HUES6 (cell line): Measurements from ENCODE around the gene CTAGE15.
"Not testable (repeated sequence)": the region's sequence is repeated elsewhere in the genome, so short reads cannot be mapped to it uniquely, and the experiment has no call there.

Source experiments
- H3K27ac ChIP-seq: 2 replicates; pipeline ENCODE4 v1.7.0; 2013; ENCODE audit warnings: low read depth, mild to moderate bottlenecking, low read length, inconsistent platforms
- H3K27me3 ChIP-seq: 2 replicates; pipeline ENCODE4 v1.6.1; 2013; ENCODE audit warnings: low read length; ENCODE audit not compliant: control insufficient read depth, insufficient read depth
- H3K36me3 ChIP-seq: 2 replicates; pipeline ENCODE4 v1.6.1; 2013; ENCODE audit warnings: low read length; ENCODE audit not compliant: control insufficient read depth, insufficient read depth
- H3K4me1 ChIP-seq: 2 replicates; pipeline ENCODE4 v1.6.1; 2013; ENCODE audit warnings: low read length; ENCODE audit not compliant: control insufficient read depth, insufficient read depth
- H3K4me3 ChIP-seq: 2 replicates; pipeline ENCODE4 v1.5.1; 2013; ENCODE audit warnings: low read depth, low read length
- H3K9ac ChIP-seq: one replicate; pipeline ENCODE4 v1.6.1; 2013; ENCODE audit warnings: mild to moderate bottlenecking, low read length
- H3K9me3 ChIP-seq: 2 replicates; pipeline ENCODE4 v1.6.1; 2013; ENCODE audit warnings: low read depth, low read length; ENCODE audit not compliant: control insufficient read depth, insufficient read depth

CTAGE15 gene, protein sequence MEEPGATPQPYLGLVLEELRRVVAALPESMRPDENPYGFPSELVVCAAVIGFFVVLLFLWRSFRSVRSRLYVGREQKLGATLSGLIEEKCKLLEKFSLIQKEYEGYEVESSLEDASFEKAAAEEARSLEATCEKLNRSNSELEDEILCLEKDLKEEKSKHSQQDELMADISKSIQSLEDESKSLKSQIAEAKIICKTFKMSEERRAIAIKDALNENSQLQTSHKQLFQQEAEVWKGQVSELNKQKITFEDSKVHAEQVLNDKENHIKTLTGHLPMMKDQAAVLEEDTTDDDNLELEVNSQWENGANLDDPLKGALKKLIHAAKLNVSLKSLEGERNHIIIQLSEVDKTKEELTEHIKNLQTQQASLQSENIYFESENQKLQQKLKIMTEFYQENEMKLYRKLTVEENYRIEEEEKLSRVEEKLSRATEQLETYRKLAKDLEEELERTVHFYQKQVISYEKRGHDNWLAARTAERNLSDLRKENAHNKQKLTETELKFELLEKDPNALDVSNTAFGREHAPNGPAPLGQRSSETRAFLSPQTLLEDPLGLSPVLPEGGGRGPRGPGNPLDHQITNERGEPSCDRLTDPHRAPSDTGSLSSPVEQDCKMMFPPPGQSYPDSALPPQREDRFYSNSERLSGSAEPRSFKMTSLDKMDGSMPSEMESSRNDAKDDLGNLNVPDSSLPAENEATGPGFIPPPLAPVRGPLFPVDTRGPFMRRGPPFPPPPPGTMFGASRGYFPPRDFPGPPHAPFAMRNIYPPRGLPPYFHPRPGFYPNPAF

DNA sequence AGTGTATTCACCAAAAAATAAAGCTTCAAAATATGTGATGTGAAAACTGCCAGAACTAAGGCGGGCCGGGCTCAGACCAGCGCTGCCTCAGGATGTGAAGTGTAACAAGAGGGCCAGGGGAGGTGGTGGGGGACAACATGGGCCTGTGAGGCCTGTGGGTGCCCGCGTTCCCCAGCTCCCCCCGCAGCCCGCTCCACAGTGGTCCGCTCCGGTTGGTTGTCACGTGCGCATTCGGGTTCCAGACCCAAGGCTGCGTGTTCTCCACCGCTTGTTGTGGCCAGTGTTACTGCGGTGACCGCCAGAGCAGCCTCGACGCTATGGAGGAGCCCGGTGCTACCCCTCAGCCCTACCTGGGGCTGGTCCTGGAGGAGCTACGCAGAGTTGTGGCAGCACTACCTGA, at the start of gene CTAGE15:
TSS of gene CTAGE15 (plus strand) at position 301 of the 400 bp plus-strand sequence. CDS start at position 318, 17 bp downstream.
- H3K4me1 ChIP-seq, H3K9me3 ChIP-seq, H3K27ac ChIP-seq, H3K4me3 ChIP-seq, H3K9ac ChIP-seq, H3K36me3 ChIP-seq, H3K27me3 ChIP-seq: not testable (repeated sequence)

DNA sequence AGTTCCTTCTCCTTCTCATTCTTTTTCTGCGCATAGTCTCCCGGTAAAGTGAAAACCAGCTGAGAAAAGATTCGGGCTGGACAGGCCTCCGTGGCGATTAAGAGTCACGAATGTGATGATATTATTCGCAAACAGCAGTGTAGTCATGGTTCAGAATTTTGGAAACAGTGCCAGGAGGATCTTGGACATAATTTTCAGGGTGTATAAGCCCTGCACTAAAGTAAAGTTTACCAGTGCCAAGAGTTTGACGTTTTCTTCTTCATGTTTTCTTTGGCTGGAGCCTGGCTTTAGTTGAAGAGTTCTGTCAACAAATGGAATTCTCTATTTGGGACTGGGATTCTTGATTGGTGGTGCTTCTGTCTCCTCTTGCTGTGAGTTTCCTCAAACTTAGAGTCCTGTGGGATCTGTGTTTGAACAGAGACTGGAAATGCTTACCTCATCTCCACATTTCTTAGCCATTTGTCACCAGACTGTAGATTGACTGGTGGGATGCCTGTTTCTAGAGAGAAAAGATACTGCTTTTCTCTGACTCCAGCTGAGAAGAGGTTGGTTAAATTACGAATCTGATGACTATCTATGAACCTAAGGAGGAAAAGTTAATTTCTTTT, 49.2 kb upstream of the CTAGE15 start:
- not testable (repeated sequence) for H3K27ac ChIP-seq

DNA sequence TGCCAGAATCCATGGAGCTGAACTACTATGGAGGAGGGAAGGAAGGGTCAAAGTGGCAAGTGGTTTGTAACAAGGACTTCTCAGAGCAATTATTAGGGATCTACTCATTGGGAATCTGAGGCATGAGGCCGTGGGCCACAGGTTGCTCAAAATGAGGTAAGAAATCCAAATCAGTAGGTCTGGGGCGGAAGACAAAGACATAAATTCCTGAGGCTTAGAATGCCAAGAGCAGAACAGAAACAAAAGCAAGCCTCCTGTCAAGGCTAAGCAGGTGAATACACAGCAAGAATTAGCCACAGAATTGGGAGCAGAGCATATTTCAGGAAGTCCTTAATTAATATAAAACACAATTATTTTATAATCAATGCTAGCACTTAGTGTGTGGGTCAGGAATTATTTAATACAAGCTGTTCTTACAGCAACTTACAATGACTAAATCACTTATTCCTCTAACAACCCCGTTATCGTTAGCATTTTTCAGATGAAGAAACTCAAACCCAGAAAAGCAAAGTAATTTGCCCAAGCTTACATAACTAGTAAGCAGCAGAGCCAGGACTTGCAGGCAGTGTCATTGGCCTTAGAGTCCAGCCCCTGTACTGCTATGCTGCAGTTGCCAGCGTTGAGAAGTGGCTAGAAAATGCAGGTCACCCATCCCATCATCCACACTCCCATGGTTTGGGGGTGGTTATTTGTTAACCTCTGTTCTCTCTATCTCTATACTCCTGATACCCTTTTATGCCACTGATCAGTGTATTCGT, 40.3 kb upstream of the CTAGE15 start:
- not testable (repeated sequence) for H3K36me3 ChIP-seq, H3K4me1 ChIP-seq, H3K9me3 ChIP-seq, H3K27me3 ChIP-seq, H3K27ac ChIP-seq, H3K4me3 ChIP-seq, H3K9ac ChIP-seq

More for the DNA sequence above, 49.2 kb upstream of the CTAGE15 start:
- peaks cover 17% of the 10 kb centered on the region for H3K4me1 ChIP-seq
- H3K9me3 ChIP-seq, H3K9ac ChIP-seq, H3K4me3 ChIP-seq, H3K36me3 ChIP-seq, H3K27me3 ChIP-seq: not testable (repeated sequence)

DNA sequence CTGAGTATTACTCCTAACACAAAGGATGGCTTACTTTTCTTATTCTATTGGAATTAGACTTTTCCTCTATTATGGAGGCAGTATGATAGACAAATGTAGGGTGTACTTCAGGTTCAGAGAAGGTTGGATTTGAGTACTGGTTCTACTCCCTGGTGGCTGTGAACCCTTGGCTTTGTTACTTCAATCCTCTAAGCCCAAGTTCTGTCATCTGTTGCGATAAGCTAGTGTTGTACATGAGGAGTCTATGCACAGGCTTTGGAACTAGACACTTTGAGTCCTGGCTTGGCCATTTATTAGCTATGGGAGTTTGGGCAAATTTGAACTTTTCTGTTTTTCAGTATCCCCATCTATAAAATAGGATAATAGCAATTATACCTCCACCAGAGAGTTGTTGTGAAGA, 39.7 kb upstream of the CTAGE15 start:
- H3K4me3 ChIP-seq, H3K4me1 ChIP-seq, H3K9me3 ChIP-seq, H3K27ac ChIP-seq, H3K27me3 ChIP-seq, H3K9ac ChIP-seq, H3K36me3 ChIP-seq: not testable (repeated sequence)

DNA sequence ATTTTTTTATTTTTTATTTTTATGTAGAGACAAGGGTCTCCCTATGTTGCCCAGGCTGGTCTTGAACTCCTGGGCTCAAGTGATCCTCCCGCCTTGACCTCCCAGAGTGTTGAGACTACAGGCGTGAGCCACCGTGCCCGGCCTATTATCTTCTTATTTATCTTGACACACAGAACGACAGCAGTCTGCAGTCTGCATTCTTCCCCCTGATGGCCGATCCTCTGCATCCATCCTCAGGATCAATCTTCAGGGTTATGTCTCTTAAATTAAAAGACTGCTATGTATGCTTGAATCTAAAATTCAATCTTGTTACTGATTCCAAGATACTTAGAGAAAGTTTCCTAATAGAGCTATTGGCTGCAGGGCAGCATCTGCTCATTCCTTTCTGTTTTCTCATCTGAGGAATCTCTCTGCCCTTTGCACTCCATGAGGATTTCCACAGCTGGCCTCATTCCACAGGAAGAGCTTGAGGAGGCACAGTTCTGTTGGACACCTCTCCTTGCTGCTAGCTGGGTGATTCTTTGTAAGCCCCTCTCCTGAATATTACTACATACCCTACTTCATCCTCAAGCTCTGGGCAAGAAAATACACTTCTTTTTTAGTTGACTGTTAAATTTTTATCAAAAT, 38.3 kb upstream of the CTAGE15 start:
- H3K36me3 ChIP-seq, H3K9ac ChIP-seq, H3K4me1 ChIP-seq, H3K27me3 ChIP-seq, H3K4me3 ChIP-seq, H3K9me3 ChIP-seq, H3K27ac ChIP-seq: not testable (repeated sequence)

DNA sequence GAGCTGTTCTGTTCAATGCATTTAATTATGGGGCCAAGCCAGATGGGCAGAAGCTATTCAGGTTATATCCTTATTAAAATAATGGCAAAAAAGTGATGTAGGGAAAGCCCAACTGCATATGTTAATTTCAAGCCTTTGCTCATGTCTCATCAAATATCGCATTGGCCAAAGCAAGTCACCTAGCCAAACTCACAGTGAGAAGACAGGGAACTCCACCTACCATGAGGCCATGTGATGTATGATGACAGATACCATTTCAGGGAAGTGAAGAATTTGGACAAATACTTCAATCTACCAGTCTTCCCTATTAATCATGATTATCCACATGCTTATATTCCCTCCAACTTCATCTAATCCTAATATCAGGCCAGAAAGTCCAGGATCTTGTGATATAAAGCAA, 35.2 kb upstream of the CTAGE15 start:
- H3K27ac ChIP-seq, H3K4me3 ChIP-seq, H3K36me3 ChIP-seq, H3K9ac ChIP-seq, H3K9me3 ChIP-seq, H3K4me1 ChIP-seq, H3K27me3 ChIP-seq: not testable (repeated sequence)

DNA sequence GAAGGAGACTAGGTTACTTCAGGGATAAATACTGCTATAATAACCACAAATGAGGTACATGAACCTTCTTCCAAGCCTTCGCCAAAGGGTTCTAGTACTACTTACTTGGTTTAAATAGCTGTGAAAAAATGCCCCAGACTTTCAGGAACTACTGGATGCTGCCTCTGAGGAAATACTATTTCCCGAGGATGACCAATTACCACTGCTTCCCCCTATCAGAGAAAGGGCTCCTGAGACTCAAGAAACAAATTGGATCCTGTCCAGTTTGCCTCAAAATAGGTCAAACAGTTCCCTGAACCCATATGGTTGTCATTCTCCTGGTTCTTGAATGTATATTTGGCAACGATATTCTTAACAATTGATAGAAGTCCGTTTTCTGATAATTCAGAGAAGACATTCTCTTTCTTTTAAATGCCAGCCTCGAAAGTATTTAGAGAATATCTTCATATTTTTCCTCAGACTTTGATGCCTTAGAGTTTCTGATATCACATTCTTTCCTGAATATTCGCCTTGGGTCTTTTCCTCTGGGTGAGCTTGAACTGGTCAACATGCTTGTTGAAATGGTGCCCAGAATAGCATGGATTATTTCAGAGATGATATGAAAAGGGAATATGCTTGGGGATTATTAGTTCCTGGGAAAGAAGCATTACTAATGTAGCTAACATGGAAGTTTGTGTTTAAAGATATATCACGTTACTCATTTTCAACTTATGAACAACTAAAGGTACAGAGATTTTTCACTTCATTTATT, 28.1 kb upstream of the CTAGE15 start:
- H3K9ac ChIP-seq, H3K36me3 ChIP-seq, H3K4me3 ChIP-seq, H3K4me1 ChIP-seq, H3K9me3 ChIP-seq, H3K27me3 ChIP-seq, H3K27ac ChIP-seq: not testable (repeated sequence)

DNA sequence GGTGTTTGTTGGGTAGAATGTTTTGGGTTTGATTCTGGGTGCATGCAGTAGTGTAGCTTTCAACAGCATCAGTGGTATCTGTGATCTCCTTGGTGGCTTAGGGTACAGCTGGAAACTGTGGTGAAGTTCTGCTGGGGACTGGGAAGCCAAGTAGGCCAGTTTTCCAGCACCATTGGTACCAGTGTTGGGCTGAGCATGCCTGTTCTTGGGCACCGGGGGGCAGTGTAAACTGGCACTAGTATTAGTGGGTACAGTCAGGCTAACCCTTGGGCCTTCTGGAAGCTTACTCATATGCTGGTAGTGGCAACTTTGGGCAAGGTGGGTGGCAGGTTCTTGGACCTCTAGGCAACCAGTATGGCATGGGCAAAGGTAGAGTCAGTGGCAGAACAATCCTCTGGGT, 15.6 kb upstream of the CTAGE15 start:
- H3K4me3 ChIP-seq, H3K36me3 ChIP-seq, H3K9ac ChIP-seq, H3K27ac ChIP-seq, H3K9me3 ChIP-seq, H3K4me1 ChIP-seq, H3K27me3 ChIP-seq: not testable (repeated sequence)

DNA sequence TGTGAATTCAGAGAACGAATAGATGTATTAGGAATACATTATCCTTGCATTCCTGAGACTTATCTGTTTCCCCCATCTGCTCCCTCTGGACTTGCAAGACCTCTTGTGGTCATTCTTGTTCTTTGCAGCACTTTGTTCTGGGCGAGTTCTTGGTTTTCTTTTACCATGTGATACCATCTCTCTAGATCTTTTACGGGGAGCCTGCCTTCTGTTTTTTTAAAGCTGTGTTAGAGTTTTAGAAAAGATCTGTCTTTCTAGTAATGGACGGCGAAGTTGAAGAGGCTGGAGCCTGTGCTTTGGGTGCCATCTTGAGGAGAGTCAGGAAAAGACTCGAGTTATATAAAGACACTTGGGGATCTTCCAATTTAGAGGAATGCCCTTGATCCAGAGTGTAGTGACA, 8.3 kb upstream of the CTAGE15 start:
- H3K36me3 ChIP-seq, H3K27ac ChIP-seq, H3K4me3 ChIP-seq, H3K4me1 ChIP-seq, H3K27me3 ChIP-seq, H3K9ac ChIP-seq, H3K9me3 ChIP-seq: not testable (repeated sequence)

DNA sequence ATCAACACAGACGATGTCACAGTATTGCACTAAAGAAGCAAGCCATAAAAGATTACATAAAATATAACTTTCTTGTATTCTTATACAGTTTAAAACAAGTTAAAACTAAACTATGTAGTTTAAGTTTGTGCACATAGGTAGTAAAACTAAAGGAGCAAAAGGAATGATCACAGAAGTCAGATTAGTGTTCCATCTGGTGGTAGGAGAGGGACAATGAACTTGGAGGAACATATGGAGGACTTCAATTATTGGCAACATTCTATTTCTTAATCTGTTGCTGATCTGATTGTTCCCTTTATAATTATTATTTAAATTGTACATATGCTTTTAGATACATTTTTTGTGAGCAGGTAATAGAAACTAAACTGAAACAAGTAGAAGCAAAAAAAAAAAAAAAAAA, 5.6 kb upstream of the CTAGE15 start:
- H3K9me3 ChIP-seq, H3K9ac ChIP-seq, H3K36me3 ChIP-seq, H3K4me3 ChIP-seq, H3K27ac ChIP-seq, H3K4me1 ChIP-seq, H3K27me3 ChIP-seq: not testable (repeated sequence)
